Measurements from ENCODE around the gene CYSTM1.
"Not testable (repeated sequence)": the region's sequence is repeated elsewhere in the genome, so short reads cannot be mapped to it uniquely, and the experiment has no call there.

The CYSTM1 gene

GRCh38 chr5:140176031-140176387 lies 1.0 kb downstream of the CYSTM1 start:
- no peak for DNase-seq (ENCODE audit: low read depth, low spot score)

- DNase-seq (ENCODE audit: low read depth, low spot score) = no peak
Measured at GRCh38 chr5:140178086-140178410, 3.1 kb downstream of the CYSTM1 start.

GRCh38 chr5:140178482-140179116 lies 3.6 kb downstream of the CYSTM1 start:
- no peak for DNase-seq (ENCODE audit: low read depth, low spot score)

GRCh38 chr5:140181002-140181483 lies 6.1 kb downstream of the CYSTM1 start:
- no peak for DNase-seq (ENCODE audit: low read depth, low spot score)

GRCh38 chr5:140181525-140181924 lies 6.5 kb downstream of the CYSTM1 start:
- no peak for DNase-seq (ENCODE audit: low read depth, low spot score)

- no peak for DNase-seq (ENCODE audit: low read depth, low spot score)
Measured at GRCh38 chr5:140182075-140182711, 7.2 kb downstream of the CYSTM1 start.

GRCh38 chr5:140182803-140183367 lies 7.9 kb downstream of the CYSTM1 start:
- peak; percentile 66 for DNase-seq (ENCODE audit: low read depth, low spot score)

GRCh38 chr5:140185409-140185808 lies 10.4 kb downstream of the CYSTM1 start:
- no peak for DNase-seq (ENCODE audit: low read depth, low spot score)

GRCh38 chr5:140186267-140186671 lies 11.3 kb downstream of the CYSTM1 start:
- DNase-seq (ENCODE audit: low read depth, low spot score) = no peak

GRCh38 chr5:140189253-140189652 lies 14.3 kb downstream of the CYSTM1 start:
- no peak for DNase-seq (ENCODE audit: low read depth, low spot score)

GRCh38 chr5:140189977-140190871 lies 15.2 kb downstream of the CYSTM1 start:
- no peak for DNase-seq (ENCODE audit: low read depth, low spot score)

- DNase-seq (ENCODE audit: low read depth, low spot score) = no peak
Measured at GRCh38 chr5:140190872-140191218, 15.9 kb downstream of the CYSTM1 start.

GRCh38 chr5:140192715-140193430 lies 17.9 kb downstream of the CYSTM1 start:
- no peak for DNase-seq (ENCODE audit: low read depth, low spot score)

GRCh38 chr5:140194662-140195061 lies 19.7 kb downstream of the CYSTM1 start:
- DNase-seq (ENCODE audit: low read depth, low spot score) = no peak

- no peak for DNase-seq (ENCODE audit: low read depth, low spot score)
Measured at GRCh38 chr5:140196115-140196814, 21.3 kb downstream of the CYSTM1 start.

- no peak for DNase-seq (ENCODE audit: low read depth, low spot score)
Measured at GRCh38 chr5:140197023-140197422, 22.0 kb downstream of the CYSTM1 start.

GRCh38 chr5:140198915-140199314 lies 23.9 kb downstream of the CYSTM1 start:
- DNase-seq (ENCODE audit: low read depth, low spot score) = not testable (repeated sequence)

- no peak for DNase-seq (ENCODE audit: low read depth, low spot score)
Measured at GRCh38 chr5:140202078-140202477, 27.1 kb downstream of the CYSTM1 start.

- no peak for DNase-seq (ENCODE audit: low read depth, low spot score)
Measured at GRCh38 chr5:140202610-140203009, 27.6 kb downstream of the CYSTM1 start.

- DNase-seq (ENCODE audit: low read depth, low spot score) = no peak
Measured at GRCh38 chr5:140205216-140205615, 30.2 kb downstream of the CYSTM1 start.

GRCh38 chr5:140205952-140206351 lies 31.0 kb downstream of the CYSTM1 start:
- no peak for DNase-seq (ENCODE audit: low read depth, low spot score)

Data from smooth muscle cell of the brain vasculature (primary cell).